Keratinocyte (primary cell): ENCODE results near the gene TWF2. TPM values are rescaled to one million over a fixed set of nuclear protein-coding genes. Genes with fewer than 3 reads are reported as not detected.

Experiments
- DNase-seq: peaks from one replicate; pipeline ENCODE4 v3.0.0-alpha.2; 2011; ENCODE audit warnings: low read depth, missing footprints, low spot score
- FAIRE-seq: peaks from 2 replicates; lab custom pipeline; 2011; peaks lifted over from hg19 to GRCh38; lab: Jason Lieb, UNC
- H2AFZ ChIP-seq: 2 replicates; pipeline ENCODE4 v1.6.0; 2012; ENCODE audit warnings: low read length, control low read depth, inconsistent platforms; ENCODE audit not compliant: control insufficient read depth
- H3K27ac ChIP-seq: 2 replicates; pipeline ENCODE4 v1.5.1; 2011; ENCODE audit warnings: low read length; ENCODE audit not compliant: control insufficient read depth, insufficient read depth
- H3K27me3 ChIP-seq: 3 replicates; pipeline ENCODE4 v1.6.0; 2011; ENCODE audit warnings: low read length; ENCODE audit not compliant: control insufficient read depth, insufficient read depth; ENCODE audit errors: extremely low read depth
- H3K36me3 ChIP-seq, 2 experiments: 2 replicates in 1 of 2; 3 replicates in 1 of 2; pipeline ENCODE4 v1.5.1; 2011; ENCODE audit warnings: low read length in 2 of 2, mild to moderate bottlenecking in 1 of 2; ENCODE audit not compliant: control insufficient read depth in 2 of 2, insufficient read depth in 2 of 2; ENCODE audit errors: extremely low read depth in 1 of 2
- H3K4me1 ChIP-seq: 3 replicates; pipeline ENCODE4 v1.5.1; 2011; ENCODE audit warnings: low read length; ENCODE audit not compliant: control insufficient read depth, insufficient read depth; ENCODE audit errors: extremely low read depth
- H3K4me2 ChIP-seq: 3 replicates; pipeline ENCODE4 v1.6.0; 2011; ENCODE audit warnings: low read depth, low read length; ENCODE audit not compliant: control insufficient read depth, insufficient read depth; ENCODE audit errors: extremely low read depth
- H3K4me3 ChIP-seq, 3 experiments: fragments of 200-600 bp in 1 of 3; sonication (generic) in 1 of 3; 2 replicates in 2 of 3; 3 replicates in 1 of 3; pipeline ENCODE4 v1.5.1; 2011 to 2016; ENCODE audit warnings: low read length in 3 of 3, mild to moderate bottlenecking in 3 of 3, control low read depth in 2 of 3, inconsistent platforms in 1 of 3, low read depth in 1 of 3, mixed read lengths in 1 of 3, mixed run types in 1 of 3, moderate library complexity in 1 of 3; ENCODE audit not compliant: control insufficient read depth in 2 of 3, insufficient read depth in 2 of 3; ENCODE audit errors: extremely low read depth in 1 of 3
- H3K79me2 ChIP-seq: 2 replicates; pipeline ENCODE4 v1.6.0; 2012; ENCODE audit warnings: low read length; ENCODE audit not compliant: control insufficient read depth, insufficient read depth
- H3K9ac ChIP-seq: 3 replicates; pipeline ENCODE4 v1.6.0; 2011; ENCODE audit warnings: low read length; ENCODE audit not compliant: control insufficient read depth, insufficient read depth; ENCODE audit errors: extremely low read depth
- H3K9me1 ChIP-seq: 3 replicates; pipeline ENCODE4 v1.6.0; 2011; ENCODE audit warnings: low read length; ENCODE audit not compliant: control insufficient read depth, insufficient read depth; ENCODE audit errors: extremely low read depth
- H3K9me3 ChIP-seq: 2 replicates; pipeline ENCODE4 v1.5.1; 2012; ENCODE audit warnings: low read depth, low read length; ENCODE audit not compliant: control insufficient read depth
- H4K20me1 ChIP-seq: 3 replicates; pipeline ENCODE4 v1.6.0; 2011; ENCODE audit warnings: low read length; ENCODE audit not compliant: control insufficient read depth, insufficient read depth; ENCODE audit errors: extremely low read depth
- EZH2 ChIP-seq: IDR thresholded peaks from one replicate; pipeline ENCODE4 v1.6.1; 2012; ENCODE audit warnings: inconsistent platforms, mild to moderate bottlenecking, low read length, moderate library complexity
- dilution Hi-C: fragments of 300-500 bp; cut with MboI; formaldehyde crosslinking; loops from one replicate; pipeline ENCODE4 v1.7.0; 2020; ENCODE audit warnings: low sequenced_read_pairs; ENCODE audit not compliant: extremely low pct_ligation_motif_present
- polyA plus RNA-seq, 5 experiments: library from polyadenylated mRNA; depleted of rRNA in 3 of 5; stranded (reverse) in 3 of 5; stranded (forward) in 1 of 5; unstranded in 1 of 5; fragments of >200 nt; gene quantifications; 1 replicate in 1 of 5; 2 replicates in 3 of 5; 3 replicates in 1 of 5; pipeline versions ENCODE4 v1.2.1 to v1.2.3, GENCODE V29; 2011 to 2012; ENCODE audit warnings: missing spikeins in 2 of 5, low read depth in 1 of 5, low replicate concordance in 1 of 5
- TF ChIP-seq, protein P1 (sequence below), 3 experiments: IDR thresholded peaks in 1 of 3; conservative IDR thresholded peaks in 1 of 3; optimal IDR thresholded peaks in 1 of 3; 2 replicates in 2 of 3; 3 replicates in 1 of 3; pipeline versions ENCODE3 to v1.5.1; 2011; ENCODE audit warnings: low read length in 3 of 3, mild to moderate bottlenecking in 3 of 3, moderate library complexity in 2 of 3, control low read depth in 1 of 3, inconsistent platforms in 1 of 3; ENCODE audit not compliant: insufficient read depth in 2 of 3; ENCODE audit errors: extremely low read depth in 1 of 3

TWF2 gene
- polyA plus RNA-seq, 1 donor (not counting 4 experiments of a cell fraction or from before 2014, with no cell fraction given): 70.4 TPM

DNA sequence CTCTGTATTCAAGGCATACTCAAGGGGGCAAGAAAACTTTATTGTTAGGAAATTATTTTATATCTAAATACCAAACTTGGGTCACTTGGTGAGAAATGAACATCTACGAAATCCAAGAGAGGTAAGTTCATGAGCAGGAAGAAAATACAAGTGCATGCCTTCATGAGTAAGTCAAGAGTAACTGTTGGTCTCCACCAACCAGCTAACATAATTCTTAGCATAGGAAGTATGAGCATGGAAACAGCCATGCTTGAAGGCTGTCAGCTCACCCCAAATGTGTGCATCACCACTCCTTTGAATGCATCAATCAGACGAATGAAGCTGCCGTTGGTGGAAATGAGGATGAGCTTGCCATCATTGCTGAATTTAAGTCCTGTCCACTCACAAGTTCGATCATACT, 20.5 kb upstream of the TWF2 start:
- no peak for TF ChIP-seq EZH2
- TF ChIP-seq, protein P1, sequence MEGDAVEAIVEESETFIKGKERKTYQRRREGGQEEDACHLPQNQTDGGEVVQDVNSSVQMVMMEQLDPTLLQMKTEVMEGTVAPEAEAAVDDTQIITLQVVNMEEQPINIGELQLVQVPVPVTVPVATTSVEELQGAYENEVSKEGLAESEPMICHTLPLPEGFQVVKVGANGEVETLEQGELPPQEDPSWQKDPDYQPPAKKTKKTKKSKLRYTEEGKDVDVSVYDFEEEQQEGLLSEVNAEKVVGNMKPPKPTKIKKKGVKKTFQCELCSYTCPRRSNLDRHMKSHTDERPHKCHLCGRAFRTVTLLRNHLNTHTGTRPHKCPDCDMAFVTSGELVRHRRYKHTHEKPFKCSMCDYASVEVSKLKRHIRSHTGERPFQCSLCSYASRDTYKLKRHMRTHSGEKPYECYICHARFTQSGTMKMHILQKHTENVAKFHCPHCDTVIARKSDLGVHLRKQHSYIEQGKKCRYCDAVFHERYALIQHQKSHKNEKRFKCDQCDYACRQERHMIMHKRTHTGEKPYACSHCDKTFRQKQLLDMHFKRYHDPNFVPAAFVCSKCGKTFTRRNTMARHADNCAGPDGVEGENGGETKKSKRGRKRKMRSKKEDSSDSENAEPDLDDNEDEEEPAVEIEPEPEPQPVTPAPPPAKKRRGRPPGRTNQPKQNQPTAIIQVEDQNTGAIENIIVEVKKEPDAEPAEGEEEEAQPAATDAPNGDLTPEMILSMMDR (optimal IDR thresholded peaks at IDR 0.05 in 1 of 3, IDR thresholded peaks at IDR 0.05 in 1 of 3, conservative IDR thresholded peaks at IDR 0.05 in 1 of 3; ENCODE audit: extremely low read depth in 1 of 3, insufficient read depth in 2 of 3, low read length in 3 of 3): no peak
- peaks cover 36% of the 10 kb centered on the region for H3K79me2 ChIP-seq
- peaks cover 2% of the 10 kb centered on the region for H4K20me1 ChIP-seq
- H3K36me3 ChIP-seq: peaks cover 43 to 57% of the 10 kb centered on the region in 2 experiments
- H3K4me2 ChIP-seq: no peak overlapping the region
- no peaks in the 10 kb centered on the region for H3K27me3 ChIP-seq
- H3K27ac ChIP-seq: no peak overlapping the region
- no peak overlapping the region for H3K4me3 ChIP-seq
- H3K9ac ChIP-seq: no peak overlapping the region
- dilution Hi-C loops: no loop called here
- DNase-seq: no peak
- no peaks in the 10 kb centered on the region for H3K9me1 ChIP-seq
- no peak for FAIRE-seq
- H3K9me3 ChIP-seq: no peaks in the 10 kb centered on the region
- H2AFZ ChIP-seq: no peak overlapping the region
- no peaks in the 10 kb centered on the region for H3K4me1 ChIP-seq

DNA sequence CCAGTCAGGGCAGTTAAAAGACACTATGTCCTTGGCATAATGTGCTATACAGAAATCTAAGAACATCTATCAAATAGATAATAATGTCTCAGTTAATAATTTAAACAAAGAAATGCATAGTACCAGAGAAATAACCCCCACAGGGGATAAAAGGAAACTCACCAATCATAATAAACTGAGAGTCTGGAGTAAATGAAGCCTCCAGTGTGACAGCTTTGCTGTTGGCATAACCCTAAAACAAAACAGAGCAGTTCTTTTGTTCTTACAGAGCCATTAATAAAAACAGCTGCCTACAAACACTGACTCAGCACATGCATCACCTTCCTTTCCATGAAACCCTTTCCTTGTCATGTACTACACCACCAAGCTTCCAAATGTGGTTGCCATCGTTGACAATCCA, 20.1 kb upstream of the TWF2 start:
- Histone ChIP-seq H3K9me3 (no peaks in the 10 kb centered on the region), H2AFZ (no peak overlapping the region), H3K4me3 (no peak overlapping the region), H3K4me1 (peaks cover 3% of the 10 kb centered on the region), H3K9me1 (no peaks in the 10 kb centered on the region), H3K27ac (no peak overlapping the region), H3K9ac (no peak overlapping the region), H3K27me3 (no peaks in the 10 kb centered on the region), H3K36me3 (peaks cover 41 to 54% of the 10 kb centered on the region in 2 experiments), H3K4me2 (no peak overlapping the region), H4K20me1 (peaks cover 2% of the 10 kb centered on the region), H3K79me2 (peaks cover 33% of the 10 kb centered on the region)
- dilution Hi-C loops: no loop called here
- TF ChIP-seq, protein P1 (optimal IDR thresholded peaks at IDR 0.05 in 1 of 3, IDR thresholded peaks at IDR 0.05 in 1 of 3, conservative IDR thresholded peaks at IDR 0.05 in 1 of 3; ENCODE audit: extremely low read depth in 1 of 3, insufficient read depth in 2 of 3, low read length in 3 of 3): no peak
- no peak for TF ChIP-seq EZH2
- FAIRE-seq (no peak), DNase-seq (no peak)
